HG03064 (cell line): Measurements from ENCODE around the gene RBPJ.

Experiments
- ATAC-seq: cut with Tn5 transposase; IDR thresholded peaks from one replicate; pipeline ENCODE4 v1.9.1; 2021; ENCODE audit warnings: low read depth; ENCODE audit not compliant: unreplicated experiment

The RBPJ gene

DNA sequence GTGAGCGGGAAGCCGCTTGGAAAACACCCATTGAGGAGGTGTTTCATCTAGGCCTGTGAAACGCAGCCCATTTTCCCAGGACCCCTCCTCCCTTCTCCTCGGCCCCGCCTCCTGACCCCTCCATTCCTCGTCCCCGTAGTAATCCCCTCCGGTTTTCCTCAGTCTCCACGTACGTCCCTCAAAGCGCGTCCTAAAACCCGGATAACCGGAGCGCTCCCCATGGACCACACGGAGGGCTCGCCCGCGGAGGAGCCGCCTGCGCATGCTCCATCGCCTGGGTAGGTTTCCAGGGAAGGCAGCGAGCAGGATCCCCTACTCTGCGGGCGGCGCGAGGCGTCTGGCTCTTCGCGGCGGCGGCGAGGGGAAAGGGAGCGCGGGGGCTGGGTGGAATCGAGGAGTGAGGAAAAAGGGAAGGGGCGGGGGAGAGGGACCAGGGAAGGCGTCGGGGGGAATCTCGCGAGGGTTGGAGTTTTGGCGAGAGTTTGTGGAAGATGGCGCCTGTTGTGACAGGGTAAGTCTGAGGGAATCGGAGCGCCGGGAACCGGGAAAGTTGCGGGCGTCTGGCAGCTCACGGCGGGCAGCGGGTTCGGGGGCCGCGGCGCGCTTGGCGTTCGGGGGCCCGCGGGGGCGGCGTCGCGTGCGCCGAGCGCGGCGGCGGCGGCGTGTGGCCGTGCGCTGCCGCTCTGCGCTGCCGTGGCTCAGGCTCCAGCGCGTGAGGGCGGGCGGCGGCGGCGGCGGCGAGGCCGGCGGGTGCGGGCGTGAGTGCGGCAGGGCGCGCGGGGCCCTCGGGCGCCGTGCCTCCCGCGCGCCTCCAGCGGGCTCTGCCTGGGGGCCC, at the start of gene RBPJ:
RBPJ (plus strand) TSS at position 477 of the 835 bp plus-strand sequence; CDS start at position 492, 15 bp downstream.
- no peak for ATAC-seq

DNA sequence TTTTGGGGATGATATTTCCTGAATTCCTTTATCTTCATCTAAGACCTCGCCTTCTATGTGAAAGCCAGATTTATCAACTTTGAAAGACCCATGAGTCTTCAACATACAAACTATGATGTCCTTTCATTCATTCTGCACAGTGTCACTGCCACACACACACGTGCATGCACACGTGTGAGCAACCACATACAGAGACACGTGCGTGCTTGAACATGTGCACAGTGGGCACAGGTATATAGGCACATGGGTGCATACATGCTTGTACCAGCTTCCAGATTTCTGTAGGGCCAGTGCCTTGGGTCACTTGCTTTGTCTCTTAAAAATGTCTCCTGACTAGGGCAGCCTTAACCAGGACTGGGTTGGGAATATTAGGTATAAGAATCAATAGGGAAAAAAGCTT, 49.1 kb upstream of the RBPJ start:
- ATAC-seq = no peak

DNA sequence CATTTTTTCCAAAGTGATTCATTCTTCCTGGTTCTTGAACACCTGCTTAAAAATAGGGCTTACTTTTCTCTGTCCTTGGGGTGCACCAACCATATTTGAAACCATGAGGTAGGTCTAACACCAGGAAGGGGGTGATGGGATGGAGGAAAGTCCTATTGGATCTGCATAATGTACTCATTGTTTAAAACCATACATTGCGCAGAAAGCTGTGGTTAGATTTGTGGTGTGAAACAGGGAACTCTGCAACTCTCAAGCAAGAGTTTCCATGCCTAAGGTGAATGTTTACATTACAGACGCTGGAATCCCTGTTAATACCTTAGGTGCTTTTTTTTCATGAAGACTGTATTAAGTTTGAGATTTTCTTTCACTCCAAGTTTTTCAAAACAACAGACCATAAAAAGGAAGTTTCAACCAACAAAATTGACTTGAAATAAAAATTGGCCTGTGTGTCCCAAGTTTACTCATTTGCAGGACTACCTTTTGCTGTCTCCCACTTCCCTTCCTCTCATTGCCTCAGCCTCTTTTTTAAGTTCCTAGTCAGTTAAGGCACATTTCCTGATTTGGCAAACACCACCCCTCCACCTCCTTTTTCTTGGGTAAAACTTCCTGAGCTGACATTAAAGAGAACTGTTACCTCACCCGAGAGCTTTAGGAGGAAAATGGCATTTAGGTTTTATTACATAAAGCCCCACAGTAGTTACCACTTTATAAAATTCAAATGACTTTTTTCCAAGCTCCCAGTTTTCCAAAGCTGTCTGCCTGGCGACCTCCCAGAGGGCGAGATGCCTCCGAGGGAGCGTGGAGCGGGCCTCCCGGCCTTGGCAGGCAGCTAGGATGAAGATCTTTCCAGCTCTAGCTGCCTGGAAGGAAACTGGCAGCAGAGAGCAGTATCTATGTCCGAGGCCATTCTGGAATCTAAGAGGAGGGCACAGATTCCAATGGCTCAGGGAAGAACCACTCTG, 47.9 kb upstream of the RBPJ start:
- ATAC-seq = no peak

DNA sequence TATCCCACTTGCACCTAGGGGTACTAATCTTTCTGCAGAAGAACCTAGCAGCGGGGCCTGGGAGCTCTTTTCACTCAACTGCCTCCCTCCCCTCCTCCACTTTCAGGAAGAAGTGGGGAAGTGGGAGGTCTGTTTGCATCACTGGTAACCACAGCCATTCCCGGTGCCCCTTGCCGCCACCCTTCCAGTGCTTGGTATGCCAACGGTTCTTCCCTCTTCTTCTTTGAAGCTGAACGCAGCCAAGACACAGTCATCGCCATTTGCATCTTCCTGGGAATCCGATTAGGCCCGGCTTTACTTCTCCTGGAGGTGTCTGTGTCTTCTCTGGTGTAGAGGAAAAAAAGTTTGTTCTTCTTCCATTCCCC, 47.2 kb upstream of the RBPJ start:
- ATAC-seq = no peak

DNA sequence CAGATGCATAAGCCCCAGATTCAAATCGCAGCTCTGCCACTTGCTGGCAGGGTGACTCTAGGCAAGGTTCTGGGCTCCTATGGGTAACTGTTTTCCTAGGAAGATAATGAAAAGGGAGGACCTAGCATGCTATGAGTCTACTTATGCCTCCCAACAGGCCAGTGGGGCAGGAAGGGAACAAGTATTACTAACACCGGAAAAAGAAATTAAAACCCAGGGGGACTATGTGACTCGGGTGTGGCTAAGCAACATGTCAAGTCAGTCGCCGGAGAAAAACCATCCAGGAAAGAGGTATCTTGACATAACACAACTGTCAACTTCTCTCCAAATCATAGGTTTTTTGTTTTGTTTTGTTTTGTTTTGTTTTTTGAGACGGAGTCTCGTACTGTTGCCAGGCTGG, 45.5 kb upstream of the RBPJ start:
- no peak for ATAC-seq

DNA sequence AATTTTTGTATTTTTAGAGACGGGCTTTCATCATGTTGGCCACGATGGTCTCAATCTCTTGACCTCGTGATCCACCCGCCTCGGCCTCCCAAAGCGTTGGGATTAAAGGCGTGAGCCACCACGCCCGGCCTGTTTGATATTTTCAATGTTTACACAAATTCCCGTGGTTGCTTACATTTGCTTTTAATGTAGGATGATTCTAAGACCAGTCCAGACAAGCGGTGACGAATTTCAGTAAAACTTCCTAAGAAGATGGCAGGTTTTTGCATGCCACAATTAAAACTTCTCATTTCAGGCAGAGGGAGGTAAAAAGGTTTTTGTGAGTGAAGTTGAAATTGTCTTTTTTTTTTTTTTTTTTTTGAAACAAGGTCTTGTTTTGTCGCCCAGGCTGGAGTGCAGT, 41.4 kb upstream of the RBPJ start:
- ATAC-seq = no peak

DNA sequence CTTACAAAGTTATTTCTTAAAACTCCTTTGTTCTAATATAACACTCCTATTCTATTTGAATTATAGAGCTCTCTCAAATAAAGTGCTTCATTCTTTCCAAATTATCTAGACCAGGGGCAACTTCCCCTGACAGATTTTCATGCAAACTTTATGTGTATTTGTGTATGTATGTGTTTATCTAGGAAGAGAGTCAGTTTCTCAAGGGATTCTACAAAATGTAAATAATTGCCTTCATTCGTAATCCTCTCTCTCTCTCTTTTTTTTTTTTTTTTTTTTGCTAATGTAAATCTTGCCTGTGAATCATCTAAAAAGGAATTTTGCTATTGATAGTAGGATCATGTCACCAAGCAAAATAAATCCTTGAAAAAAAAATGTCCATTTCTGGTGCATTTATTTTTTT, 38.9 kb upstream of the RBPJ start:
- no peak for ATAC-seq

DNA sequence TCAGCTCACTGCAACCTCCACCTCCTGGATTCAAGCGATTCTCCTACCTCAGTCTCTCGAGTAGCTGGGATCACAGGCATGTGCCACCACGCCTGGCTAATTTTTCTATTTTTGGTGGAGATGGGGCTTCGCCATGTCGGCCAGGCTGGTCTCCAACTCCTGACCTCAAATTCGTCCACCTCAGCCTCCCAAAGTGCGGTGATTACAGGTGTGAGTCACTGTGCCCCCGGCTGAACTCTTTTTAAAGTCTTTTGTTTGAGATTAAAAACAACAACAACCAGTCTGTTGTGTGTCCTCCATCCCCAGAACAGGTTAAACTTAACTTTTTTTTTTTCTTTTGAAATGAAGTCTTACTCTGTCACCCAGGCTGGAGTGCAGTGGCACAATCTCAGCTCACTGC, 36.3 kb upstream of the RBPJ start:
- ATAC-seq = no peak

DNA sequence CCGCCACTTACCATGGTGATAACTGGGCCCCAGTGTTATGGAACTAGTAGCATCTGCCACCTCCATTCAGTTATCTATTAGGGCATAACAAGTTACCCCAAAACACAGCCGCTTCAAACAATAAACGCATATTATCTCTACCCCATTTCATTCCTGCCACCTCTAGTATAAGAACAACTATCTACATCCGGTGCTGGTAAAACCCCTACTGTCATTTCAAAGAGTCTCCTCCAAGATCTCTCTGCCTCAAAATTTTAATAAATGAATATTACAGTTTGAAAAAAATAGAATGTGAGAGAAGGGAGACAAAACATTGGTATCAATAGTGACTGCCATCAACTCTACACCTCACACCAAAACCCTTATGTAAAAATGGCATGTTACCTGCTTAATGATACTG, 35.5 kb upstream of the RBPJ start:
- no peak for ATAC-seq

DNA sequence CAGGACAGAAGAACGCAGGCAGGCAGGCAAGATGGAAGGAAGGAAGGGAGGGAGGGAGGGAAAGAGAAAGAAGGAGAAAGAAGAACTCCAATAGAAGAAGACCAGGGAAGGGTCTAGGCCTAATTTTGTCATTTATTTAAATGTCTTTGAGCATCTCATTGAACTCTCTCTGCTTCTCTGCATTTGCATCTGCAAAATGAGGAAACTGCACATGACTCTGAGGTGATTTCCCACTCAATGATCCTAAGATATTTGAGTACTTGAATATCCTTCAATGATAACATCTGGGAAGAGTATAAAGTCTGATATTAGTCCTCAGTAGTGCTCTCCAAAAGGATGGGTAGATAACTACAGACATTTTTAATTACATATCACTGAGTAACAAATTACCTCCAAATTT, 33.1 kb upstream of the RBPJ start:
- ATAC-seq = no peak

DNA sequence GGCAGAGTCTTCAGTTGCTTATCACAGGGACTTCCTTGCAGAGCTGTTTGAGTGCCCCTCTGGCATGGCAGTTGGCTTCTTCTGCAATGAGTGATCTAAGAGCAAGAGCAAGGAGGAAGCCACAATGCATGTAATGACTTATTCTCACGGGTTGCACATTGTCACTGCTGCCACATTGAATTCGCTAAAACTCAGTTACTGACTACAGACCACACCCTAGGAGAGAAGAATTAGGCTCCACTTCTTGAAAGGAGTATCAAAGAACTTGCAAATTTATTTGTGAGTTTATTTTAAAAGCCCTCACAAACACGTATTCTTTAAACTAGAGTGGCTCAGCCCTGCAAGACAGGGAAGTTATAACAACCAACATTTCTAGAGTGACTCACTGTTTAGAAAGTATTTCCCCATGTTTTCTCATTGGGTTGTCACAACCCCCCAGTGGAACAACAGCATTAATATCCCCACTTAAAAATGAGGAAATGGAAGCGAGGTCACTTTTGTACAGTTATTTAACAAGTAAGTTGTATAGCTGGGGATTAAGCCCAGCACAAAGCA, 32.4 kb upstream of the RBPJ start:
- peak; percentile 64 for ATAC-seq

DNA sequence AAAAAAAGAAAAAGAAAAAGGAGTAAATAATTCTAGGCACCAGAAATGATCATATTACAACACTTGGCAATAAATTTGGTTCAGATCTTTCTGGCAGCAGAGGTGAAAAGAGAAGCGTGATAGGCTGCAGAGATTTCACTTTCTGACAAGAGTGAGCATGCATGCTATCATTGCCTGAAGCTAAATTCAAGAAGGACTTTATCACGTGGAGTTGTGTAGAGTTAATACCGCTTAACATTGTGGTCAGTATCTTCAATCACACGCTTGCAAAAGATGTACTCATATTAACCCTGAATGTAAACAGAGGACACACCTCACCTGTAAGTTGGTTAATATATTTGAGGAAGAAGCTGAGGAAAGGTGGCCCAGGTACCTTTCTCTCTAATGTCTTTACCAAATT, 31.4 kb upstream of the RBPJ start:
- ATAC-seq = no peak

DNA sequence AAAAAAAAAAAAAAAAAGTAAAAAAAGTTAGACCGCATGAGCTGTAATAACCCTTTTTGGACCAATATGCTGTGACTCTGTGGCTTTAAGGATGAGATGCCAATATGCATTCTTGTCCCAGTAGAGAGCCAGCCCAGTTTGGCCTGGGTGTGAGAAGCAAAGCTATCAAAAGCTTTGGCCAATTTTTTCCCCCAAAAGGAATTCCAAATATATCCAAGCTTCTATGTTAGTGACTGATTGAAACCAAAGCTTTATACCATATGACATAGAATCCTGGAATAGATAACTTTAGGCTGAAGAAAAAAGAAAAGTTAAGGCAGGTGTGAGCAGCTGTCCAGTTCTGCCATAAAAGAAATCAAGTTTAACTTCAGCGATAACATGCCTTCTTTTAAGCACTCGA, 30.5 kb upstream of the RBPJ start:
- ATAC-seq = no peak

DNA sequence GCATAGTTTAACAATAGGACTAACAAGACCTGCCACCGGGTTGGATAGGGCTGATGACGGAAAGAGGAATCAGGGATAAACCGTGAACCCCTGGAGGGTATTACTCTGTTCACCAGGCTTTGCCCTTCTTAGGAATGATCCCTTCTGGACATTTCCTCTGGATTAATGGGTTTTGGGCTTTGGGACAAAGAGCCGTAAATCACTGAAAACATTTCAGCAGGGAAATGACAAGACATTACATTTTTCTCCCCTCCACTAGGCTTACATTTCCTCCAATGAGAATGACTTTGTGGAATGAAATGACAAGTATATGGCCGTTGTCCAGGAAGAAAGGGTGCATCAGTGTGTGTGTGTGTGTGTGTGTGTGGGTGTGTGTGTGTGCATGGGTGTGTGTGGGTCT, 25.9 kb upstream of the RBPJ start:
- no peak for ATAC-seq

DNA sequence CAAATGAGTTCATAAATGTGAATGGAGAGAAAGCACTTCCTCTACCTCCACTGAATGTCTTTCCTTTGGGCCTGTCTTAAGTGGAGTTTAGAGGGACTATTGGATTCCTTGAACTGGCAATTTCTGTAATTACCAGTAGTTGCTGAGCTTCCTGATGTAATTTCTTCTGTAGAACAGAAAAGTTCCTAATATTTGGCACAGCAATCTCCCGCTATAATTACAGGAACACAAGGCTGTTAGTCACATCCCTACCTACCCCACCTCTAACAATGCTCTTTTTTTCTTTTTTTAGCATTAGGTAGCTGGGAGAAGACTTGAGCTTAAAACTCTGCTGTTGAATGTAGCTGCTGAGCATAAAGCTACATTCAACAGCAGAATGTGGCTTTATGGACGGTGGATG, 24.8 kb upstream of the RBPJ start:
- ATAC-seq = no peak

DNA sequence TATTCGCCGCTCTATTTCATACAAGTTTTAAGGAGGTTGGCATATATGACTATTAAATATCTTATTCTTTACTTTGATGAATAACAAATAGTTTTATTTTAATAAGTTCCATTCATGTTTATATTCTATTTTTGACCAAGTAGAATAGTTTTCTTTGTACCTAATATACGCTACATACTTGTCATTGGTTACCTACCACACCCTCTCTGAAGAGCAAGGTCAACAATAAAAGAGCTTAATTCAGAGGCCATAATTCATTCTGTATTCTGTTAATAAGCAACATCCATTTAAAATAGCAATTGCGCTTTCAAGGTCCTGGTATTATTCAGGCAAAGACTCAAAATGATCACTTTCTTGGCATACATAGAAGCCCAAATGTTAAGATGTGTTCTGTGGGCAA, 24.3 kb upstream of the RBPJ start:
- no peak for ATAC-seq

DNA sequence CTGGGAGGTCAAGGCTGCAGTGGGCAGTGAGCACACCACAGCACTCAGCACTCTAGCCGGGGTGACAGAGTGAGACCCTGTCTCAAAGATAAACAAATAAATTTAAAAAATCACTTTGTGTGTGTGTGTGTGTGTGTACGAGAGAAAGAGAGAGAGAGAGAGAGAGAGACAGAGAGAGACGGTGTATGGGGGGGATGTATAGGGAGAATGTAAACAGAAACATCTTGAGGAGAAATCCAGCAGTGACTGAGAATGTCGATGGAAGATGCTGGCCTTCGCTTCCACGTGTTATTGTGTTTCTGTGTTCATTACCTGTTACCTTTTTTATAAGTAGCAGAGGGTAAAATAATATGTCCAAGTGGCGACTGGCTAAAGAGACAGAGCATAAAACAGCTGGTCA, 23.6 kb upstream of the RBPJ start:
- no peak for ATAC-seq

DNA sequence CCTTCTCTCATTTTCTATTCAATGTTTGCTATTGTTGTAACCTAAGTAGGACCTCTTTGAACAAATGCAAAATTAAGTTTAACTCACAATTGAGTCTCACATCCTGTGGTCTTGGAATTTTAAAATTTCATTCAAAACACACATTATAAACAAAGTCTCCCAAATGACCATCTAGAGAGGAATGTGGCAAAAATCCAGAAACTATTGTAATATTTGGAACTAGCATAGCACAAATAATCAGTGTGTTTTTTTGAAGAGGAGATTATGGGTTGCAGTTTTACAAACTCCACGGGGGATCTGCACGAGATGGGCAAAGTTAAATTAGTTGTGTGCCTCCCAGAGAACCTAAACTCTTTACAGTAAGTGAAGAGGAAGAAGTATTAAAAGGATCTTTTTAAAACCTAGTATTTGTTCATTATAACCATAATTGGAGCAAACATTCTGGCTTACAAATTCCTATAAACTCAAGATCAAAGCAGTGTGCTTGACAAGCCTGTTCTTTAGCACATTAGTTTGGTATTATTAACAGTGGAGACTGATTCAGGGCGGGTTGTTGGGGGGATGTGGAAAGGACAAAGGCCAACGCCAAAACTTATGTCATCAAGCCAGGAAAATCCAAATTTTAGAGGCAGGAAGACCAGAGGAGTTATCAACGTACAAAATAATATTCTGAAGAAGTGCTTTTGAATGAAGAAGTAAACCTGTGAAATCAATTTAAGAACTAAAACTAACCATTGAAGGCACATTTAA, 22.4 kb upstream of the RBPJ start:
- ATAC-seq = no peak

DNA sequence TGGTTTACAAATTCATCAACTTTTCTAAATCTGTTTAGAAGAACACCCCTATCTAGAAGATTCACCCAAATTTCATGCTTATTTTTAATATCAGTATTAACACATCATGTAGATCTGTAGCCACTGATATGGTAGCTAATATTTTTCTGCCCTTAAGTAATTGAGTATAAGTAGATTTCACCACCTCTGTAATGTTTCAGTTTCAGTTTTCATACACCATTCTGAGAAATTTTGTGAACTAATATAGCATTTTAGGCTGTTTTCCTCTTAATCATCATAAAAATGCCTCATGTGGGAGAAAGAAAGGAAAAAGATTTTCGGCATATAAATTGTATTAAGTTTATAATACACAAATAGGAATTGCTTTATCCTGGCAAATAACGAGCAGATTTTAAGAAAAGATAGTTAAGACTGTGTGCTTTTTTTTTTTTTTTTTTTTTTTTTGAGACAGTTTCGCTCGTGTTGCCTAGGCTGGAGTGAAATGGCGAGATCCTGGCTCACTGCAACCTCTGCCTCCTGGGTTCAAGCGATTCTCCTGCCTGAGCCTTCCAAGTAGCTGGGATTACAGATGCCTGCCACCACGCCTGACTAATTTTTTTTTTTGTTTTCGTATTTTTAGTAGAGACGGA, 21.4 kb upstream of the RBPJ start:
- ATAC-seq = no peak
